HG02763 (cell line): Measurements from ENCODE around the gene DRAP1.

ENCODE experiments used
- ATAC-seq: cut with Tn5 transposase; IDR thresholded peaks from one replicate; pipeline ENCODE4 v1.9.1; 2021; ENCODE audit warnings: mild to moderate bottlenecking, moderate library complexity; ENCODE audit not compliant: unreplicated experiment

DRAP1 gene

GRCh38 chr11:65919141-65919572 lies at the start of gene DRAP1:
Gene DRAP1, plus strand, starts transcription at chr11:65919426. Its CDS starts 76 bp downstream, at chr11:65919502.
- ATAC-seq, result peak; percentile 83

GRCh38 chr11:65869643-65870306 lies 49.5 kb upstream of the DRAP1 start:
- no peak for ATAC-seq

DNA sequence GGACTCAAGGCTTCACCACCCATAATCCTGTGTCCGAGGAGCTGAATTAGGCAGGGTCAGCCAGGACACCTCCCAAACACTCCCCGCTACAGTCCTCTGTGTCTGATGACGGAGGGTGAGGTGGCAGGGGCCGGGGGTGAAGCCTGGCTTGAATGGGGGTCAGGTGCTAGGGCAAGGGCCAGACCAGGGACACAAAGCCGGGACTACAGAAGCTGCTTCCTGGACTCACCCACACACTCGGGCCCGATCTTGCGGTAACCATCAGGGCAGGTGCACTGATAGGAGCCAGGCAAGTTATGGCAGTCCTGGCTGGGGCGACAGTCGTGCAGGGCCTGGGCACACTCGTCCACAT lies 48.9 kb upstream of the DRAP1 start:
- ATAC-seq, result no peak

- ATAC-seq, result no peak
Measured at GRCh38 chr11:65870706-65871681, 48.2 kb upstream of the DRAP1 start.

DNA sequence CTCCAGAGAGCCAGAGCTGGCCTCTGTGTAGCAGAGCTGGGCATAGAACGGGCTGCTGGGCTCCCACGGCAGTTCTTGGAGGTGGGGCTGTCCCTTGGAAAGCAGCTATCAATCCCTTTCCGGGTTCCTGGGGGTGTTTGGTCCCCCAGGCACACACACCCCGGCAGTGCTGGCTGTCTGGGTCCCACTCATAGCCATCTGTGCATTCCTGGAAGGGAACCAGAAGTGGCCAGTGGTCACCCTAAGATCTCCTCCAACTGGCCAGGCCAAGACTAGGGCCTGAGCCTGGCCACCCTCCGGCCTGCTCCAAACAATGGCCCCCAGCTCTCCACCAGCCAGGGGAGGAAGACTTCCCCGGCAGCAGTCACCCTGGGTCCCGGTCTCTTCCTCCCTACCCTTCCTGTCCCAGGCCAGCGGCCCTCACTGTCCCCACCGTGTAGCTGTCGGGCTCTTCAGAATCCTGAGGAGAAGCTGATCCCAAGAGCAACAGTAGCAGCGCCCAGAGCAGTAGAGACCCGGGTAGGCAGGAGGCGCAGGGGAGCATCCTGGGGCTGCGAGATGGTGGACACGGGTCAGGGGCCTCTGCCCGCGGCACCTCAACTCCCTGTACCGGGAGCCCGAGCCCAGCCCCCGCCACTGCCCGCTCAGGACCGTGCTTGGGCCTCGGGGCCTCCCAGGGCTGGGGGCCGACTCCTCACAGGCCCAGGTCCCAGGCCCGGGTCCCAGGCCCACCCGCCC lies 47.2 kb upstream of the DRAP1 start:
- ATAC-seq, result no peak

- no peak for ATAC-seq
Measured at GRCh38 chr11:65872586-65873317, 46.5 kb upstream of the DRAP1 start, which contains the start of gene EFEMP2. Gene EFEMP2, minus strand, starts transcription at chr11:65872800. Its CDS starts 446 bp downstream, at chr11:65872354.

DNA sequence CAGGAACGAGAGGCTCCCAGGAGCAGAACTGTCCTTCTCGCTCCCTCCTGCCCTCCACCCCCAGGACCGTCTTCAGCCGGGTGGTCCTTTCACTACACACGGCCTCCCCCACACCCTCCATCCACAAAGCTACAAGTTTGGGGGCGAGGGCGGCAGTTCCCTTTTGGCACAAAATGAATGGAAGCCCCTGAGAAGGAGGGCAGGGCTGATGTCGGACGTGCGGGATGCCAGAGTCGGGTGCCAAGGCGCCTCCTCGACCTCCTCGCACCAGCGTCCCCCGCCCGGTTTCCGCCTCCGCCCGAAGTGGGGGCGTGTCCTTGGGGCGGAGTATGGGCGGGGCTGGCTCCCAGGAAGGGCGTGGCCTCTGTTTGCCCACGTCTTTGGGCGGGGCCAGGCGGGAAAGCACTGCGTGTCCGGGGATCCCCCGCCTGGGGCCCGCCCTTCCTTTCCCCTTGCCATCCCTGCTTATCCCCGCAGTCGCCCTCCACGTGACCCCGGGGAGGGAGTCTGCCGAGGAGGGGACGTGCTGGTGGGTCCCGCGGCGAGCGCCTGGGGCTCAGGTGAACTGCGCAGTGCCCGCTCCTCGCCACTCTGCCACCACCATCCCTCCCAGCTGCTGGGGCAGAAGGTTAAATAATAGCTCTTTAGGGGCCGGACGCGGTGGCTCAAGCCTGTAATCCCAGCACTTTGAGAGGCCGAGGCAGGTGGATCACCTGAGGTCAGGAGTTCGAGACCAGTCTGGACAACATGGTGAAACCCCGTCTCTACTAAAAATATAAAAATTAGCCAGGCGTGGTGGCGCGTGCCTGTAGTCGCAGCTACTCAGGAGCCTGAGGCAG lies 45.7 kb upstream of the DRAP1 start:
- peak; percentile 76 for ATAC-seq

DNA sequence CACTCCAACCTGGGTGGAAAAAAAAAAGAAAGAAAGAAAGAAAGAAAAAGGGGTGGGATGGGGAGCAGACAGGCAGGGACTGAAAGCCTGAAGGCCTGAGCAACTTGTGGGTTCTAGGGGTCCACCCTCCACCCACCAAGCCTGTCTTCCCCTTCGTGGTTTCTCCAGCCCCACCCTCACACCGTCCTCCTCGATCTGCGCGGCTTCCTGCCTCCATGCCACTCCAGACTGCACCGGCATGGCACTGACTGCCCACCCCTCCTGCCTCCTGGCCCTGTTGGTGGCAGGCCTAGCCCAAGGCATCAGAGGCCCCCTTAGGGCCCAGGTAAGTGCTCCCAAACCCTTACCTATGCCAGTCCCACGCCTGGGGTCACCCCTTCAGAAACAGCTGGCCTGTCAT lies 39.6 kb upstream of the DRAP1 start, which contains the start of gene CTSW:
TSS of gene CTSW (plus strand) at position 221 of the 400 bp plus-strand sequence. CDS start at position 239, 18 bp downstream.
- no peak for ATAC-seq

GRCh38 chr11:65880027-65880426 lies 39.2 kb upstream of the DRAP1 start:
- ATAC-seq, result no peak

DNA sequence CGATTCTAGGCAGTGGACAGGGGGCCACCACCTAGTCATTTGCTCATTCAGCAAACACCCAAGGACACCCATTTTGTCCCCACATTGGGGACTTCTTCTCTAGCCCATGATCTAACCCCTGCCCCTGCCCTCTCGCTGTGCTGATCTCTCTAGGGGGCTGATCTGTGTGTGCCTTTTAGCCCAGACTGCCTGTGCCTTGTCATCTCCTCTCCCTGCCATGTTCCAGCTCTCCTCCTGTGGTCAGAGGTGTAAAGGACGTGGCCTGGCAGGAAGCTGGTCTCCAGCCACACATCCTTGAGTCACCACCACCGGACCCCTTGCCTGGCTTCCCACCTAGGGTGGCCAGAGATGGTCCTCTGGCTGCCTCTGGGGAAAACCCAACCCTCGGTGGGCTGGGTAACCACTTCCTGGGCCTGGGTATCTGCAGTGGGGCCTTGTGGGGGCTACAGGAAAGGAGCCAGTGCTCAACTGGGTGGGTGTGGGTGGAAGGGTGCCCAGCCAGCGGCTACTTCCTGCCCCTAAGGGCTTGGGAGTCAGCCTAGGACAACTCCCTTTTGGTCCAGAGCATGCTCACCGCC lies 38.3 kb upstream of the DRAP1 start:
- no peak for ATAC-seq

DNA sequence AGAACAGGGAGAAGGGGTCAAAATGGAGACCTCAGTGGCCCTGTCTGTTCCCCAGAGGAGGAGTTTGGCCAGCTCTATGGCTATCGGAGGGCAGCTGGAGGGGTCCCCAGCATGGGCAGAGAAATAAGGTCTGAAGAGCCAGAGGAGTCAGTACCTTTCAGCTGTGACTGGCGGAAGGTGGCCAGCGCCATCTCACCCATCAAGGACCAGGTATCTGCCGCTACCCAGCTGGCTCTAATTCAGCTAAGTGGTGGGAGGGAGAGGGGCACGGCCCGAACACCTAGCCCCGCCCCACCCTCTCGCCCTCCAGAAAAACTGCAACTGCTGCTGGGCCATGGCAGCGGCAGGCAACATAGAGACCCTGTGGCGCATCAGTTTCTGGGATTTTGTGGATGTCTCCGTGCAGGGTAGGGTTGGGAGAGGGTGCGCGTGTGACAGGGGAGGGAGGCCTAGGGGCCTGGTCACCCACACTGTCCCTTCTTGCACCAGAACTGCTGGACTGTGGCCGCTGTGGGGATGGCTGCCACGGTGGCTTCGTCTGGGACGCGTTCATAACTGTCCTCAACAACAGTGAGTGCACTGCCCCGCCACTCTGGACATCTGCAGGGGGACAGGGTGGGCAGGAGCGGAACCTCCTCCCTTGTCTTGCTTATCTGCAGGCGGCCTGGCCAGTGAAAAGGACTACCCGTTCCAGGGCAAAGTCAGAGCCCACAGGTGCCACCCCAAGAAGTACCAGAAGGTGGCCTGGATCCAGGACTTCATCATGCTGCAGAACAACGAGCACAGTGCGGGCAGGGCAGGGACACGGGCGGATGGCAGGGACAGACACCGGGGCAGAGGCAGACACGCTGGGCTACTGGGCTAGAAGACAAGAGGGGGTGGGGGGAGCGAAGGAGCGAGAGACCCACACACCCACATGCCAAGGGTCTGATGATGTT lies 36.8 kb upstream of the DRAP1 start:
- ATAC-seq, result no peak

DNA sequence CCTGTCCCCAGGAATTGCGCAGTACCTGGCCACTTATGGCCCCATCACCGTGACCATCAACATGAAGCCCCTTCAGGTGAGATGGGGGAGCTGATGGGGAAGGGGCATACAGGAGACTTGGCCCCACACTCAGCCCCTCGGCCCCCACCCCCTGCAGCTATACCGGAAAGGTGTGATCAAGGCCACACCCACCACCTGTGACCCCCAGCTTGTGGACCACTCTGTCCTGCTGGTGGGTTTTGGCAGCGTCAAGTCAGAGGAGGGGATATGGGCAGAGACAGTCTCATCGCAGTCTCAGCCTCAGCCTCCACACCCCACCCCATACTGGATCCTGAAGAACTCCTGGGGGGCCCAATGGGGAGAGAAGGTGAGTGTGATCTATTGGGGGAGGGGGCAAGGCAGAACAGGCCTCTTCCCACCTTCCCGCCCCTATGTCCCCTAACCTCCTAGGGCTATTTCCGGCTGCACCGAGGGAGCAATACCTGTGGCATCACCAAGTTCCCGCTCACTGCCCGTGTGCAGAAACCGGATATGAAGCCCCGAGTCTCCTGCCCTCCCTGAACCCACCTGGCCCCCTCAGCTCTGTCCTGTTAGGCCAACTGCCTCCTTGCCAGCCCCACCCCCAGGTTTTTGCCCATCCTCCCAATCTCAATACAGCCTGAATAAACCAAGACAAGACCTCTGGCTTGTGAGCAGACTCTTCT lies 36.0 kb upstream of the DRAP1 start:
- no peak for ATAC-seq

GRCh38 chr11:65883786-65884715 lies 35.2 kb upstream of the DRAP1 start:
- ATAC-seq, result no peak

GRCh38 chr11:65884716-65885092 lies 34.5 kb upstream of the DRAP1 start:
- no peak for ATAC-seq

DNA sequence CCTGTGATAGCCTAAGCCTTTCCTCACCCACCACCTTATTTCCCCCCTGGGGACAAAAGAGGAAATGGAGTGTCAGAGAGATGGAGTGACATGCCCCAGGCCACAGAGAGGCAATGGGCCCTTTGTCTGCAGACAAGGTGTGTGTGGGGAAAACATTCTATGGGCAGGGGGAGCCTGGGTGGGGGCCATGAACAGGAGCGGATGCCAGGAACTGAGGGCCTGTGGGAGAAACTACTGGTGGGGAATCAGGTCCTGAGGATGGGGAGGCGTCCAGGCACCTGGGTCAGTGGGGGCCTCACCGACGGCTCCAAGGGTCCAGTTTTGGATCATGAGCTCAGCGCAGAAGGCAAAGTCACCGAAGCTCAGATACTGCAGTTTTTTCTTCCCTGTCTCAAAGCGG lies 34.0 kb upstream of the DRAP1 start:
- ATAC-seq, result no peak

GRCh38 chr11:65885808-65886536 lies 33.3 kb upstream of the DRAP1 start:
- ATAC-seq, result no peak
